Lower lobe of right lung (tissue), 2 donors: ENCODE measurements around the gene CEP20. TPM values are rescaled to one million over a fixed set of nuclear protein-coding genes. Genes with fewer than 3 reads are reported as not detected.

Experiments
- ATAC-seq, 2 donors: fragments of 200-7000 bp; cut with Tn5 transposase; one replicate each; pipeline ENCODE4 v1.9.1; 2020 to 2022; ENCODE audit warnings: mild to moderate bottlenecking in 2 of 2, moderate library complexity in 2 of 2
- DNase-seq: peaks from one replicate; pipeline ENCODE4 v3.0.0-alpha.2; 2020
- H3K27ac ChIP-seq: fragments of 200-600 bp; one replicate; pipeline ENCODE4 v1.8.0; 2022
- H3K27me3 ChIP-seq: fragments of 200-600 bp; one replicate; pipeline ENCODE4 v1.8.0; 2022; ENCODE audit warnings: low read depth
- H3K36me3 ChIP-seq: fragments of 200-600 bp; one replicate; pipeline ENCODE4 v1.8.0; 2022; ENCODE audit warnings: mild to moderate bottlenecking
- H3K4me1 ChIP-seq: fragments of 200-600 bp; one replicate; pipeline ENCODE4 v1.8.0; 2022
- H3K4me3 ChIP-seq: fragments of 200-600 bp; one replicate; pipeline ENCODE4 v1.8.0; 2022; ENCODE audit warnings: mild to moderate bottlenecking
- H3K9me3 ChIP-seq: fragments of 200-600 bp; one replicate; pipeline ENCODE4 v1.8.0; 2022
- intact Hi-C: fragments of 100-400 bp; cut with DNase I; formaldehyde crosslinking; loops from one replicate; pipeline ENCODE4 v1.11.0; 2022
- total RNA-seq: library from RNA; stranded (reverse); fragmentation: NEBNext Ultra II Directional; extraction: Animal tissue kit (Norgen Biotek cat#: 25700); gene quantifications from one replicate; pipeline ENCODE4 v1.2.1, GENCODE V29; 2021
- TF ChIP-seq, protein P1 (sequence below): fragments of 200-600 bp; IDR thresholded peaks from one replicate; pipeline ENCODE4 v1.8.0; 2022; ENCODE audit warnings: antibody characterized with exemption, mild to moderate bottlenecking
- donor health status: DM: no; HTN: yes; CAD: no; lungs with severe emphysema.

CEP20 gene
- total RNA-seq, 1 donor from 2014 or later, result 24.1 TPM

DNA sequence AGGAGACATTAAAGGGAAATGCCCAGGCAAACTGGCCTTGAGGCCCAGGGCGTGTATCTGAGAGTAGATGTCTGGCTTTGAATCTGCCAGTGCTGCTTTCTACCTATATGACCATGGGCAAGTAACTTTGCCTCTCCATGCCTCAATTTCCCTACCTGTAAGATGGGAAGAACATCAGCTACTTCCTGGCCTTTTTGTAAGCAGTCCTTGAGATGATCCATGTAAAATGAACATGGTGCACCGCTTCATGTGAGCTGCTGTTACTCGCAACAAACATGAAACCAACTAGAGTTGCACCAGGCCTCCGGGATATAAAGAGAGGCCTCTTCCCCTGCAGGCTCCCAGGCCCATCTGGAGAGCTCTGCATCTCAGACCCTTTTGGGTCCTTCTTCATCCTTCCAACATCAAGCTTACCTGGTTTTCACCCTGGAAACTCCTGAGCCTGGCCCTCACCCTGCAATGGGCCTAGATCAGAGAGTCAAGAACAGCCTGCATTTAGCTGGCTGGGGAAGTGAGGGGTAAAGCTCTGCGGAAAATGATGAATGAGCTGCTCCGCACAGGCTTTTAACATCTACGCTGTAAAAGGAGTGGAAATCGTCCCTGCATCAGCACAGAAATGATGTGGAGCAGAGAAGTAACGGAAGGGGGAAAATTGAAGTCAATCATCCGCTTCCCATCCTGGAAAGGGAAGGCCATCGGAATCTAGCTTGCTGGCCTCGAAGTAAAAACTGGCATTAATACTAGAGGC, 29.3 kb downstream of the CEP20 start:
- peaks cover 35% of the 10 kb centered on the region for H3K27me3 ChIP-seq
- peaks cover 15% of the 10 kb centered on the region for H3K4me1 ChIP-seq
- no peak overlapping the region for H3K4me3 ChIP-seq
- H3K36me3 ChIP-seq, result no peaks in the 10 kb centered on the region
- intact Hi-C loops, result no loop called here
- H3K9me3 ChIP-seq, result no peaks in the 10 kb centered on the region
- ATAC-seq, result no peak
- DNase-seq, result no peak
- TF ChIP-seq, protein P1, sequence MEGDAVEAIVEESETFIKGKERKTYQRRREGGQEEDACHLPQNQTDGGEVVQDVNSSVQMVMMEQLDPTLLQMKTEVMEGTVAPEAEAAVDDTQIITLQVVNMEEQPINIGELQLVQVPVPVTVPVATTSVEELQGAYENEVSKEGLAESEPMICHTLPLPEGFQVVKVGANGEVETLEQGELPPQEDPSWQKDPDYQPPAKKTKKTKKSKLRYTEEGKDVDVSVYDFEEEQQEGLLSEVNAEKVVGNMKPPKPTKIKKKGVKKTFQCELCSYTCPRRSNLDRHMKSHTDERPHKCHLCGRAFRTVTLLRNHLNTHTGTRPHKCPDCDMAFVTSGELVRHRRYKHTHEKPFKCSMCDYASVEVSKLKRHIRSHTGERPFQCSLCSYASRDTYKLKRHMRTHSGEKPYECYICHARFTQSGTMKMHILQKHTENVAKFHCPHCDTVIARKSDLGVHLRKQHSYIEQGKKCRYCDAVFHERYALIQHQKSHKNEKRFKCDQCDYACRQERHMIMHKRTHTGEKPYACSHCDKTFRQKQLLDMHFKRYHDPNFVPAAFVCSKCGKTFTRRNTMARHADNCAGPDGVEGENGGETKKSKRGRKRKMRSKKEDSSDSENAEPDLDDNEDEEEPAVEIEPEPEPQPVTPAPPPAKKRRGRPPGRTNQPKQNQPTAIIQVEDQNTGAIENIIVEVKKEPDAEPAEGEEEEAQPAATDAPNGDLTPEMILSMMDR, result no peak
- H3K27ac ChIP-seq, result no peak overlapping the region

DNA sequence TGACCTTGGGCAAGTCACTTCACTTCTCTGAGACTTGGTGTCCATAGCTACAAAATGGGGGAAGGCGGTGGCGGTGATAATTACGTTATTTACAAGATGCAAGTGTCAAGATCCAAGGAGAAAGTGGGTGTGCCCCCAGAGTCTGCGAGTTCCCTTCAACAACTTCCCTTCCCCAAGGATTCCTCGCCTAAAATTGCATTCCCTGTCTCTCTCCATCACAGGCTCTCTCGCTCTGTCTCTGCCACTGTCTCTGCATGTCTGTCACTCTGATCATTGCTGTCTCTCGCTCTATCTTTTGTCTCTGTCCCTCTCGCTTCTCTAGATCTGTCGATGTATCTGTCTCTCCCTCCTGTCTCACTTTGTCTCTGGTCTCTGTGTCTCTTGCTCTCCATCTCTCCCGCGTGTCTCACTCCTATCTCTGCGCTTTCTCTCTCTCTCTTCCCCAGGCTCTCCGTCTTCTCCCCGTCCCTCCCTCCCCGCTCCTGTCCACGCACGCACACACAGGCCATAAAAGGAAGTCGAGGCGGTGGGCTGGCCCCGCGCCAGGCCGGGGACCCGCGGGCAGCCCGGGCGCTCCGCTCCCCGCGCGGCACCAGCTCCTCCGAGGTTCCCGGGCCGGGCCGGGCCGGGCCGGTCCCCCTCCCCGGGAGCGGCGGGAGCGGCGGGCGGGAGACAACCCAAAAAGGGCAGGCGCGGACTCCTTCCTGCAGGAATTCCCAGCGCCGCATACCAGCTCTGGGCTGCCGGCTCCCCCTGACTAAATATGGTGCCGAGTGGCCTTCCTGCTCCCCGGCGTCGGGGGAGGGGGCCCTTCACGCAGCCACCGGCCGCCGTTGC, 30.5 kb downstream of the CEP20 start:
- H3K27me3 ChIP-seq, result peaks cover 35% of the 10 kb centered on the region
- TF ChIP-seq, protein P1, result no peak
- no peak overlapping the region for H3K27ac ChIP-seq
- no peaks in the 10 kb centered on the region for H3K9me3 ChIP-seq
- H3K4me1 ChIP-seq, result peaks cover 15% of the 10 kb centered on the region
- ATAC-seq, result peak; percentile 45 to 69
- no peaks in the 10 kb centered on the region for H3K36me3 ChIP-seq
- peak overlapping the region; percentile 49 for H3K4me3 ChIP-seq
- no peak for DNase-seq
- intact Hi-C loops, result no loop called here

DNA sequence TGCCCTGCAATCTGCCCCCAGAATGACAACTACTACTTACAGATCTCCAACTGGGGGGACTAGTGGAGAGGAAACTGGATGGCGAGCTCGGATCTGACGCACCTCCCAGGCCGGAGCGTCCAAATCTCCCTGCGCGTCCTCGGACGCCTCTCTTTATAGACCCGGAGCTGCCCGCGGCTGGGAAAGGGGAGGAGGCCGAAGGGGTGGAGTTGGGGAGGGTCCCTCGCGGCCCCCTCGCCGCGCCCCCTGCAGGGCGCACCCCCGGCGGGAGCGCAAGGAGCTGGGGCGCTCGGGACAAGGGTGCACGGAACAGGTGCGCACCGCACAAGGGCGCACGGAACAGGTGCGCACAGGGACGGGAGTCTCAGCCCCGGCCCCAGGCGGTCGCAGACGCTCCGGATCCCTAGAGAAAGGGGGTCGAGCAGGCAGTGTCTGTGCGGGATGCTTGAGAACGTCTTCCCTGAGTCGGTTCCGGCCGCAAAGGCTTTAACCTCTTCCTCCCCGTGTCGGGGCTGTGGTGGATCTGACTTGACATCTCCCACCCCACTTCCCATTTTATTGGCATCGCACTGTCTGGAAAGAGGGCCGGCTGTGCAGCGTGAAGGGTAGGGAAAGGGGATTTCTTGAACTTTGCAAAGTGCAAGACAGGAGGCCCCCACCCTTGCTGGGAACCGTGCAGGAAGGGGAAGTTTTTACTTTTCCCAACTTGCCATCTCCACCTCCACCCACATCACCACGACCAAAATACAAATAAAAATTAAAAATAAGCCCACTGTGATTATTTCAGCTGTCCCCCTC, 31.3 kb downstream of the CEP20 start, which contains the start of gene MYH11:
TSS of gene MYH11 (minus strand) at position 128 of the 798 bp plus-strand sequence. CDS start 18,776 bp downstream, outside the sequence.
- Histone ChIP-seq H3K4me1 (peaks cover 15% of the 10 kb centered on the region), H3K9me3 (no peaks in the 10 kb centered on the region), H3K36me3 (no peaks in the 10 kb centered on the region), H3K27ac (peak within 1 kb of the TSS; percentile 11), H3K4me3 (peak within 1 kb of the TSS; percentile 49), H3K27me3 (peaks cover 35% of the 10 kb centered on the region)
- intact Hi-C loops, result no loop called here
- ATAC-seq (peak in 1 of 2 donors; percentile 46), DNase-seq (no peak)
- TF ChIP-seq, protein P1, result no peak

DNA sequence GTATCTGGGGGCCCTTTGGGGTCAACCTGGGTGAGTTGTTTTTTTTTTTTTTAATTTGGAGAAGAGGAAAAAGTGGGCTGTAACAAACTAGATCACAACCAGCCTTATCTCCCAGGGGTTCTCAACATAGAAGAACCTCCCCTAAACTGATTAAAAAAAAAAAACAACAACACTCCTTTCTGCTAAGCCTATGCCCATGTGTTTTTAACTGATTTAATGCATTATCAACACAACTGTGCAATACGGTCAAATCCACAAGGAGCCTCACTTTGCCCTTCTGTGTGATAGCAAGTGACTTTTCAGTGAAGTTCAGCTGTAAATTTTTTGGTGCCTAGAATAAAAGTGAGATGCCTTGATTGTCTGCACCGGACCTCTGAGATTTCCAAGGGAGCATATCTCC, 32.2 kb downstream of the CEP20 start:
- intact Hi-C loops, result no loop called here
- TF ChIP-seq, protein P1, result no peak
- Histone ChIP-seq H3K36me3 (no peaks in the 10 kb centered on the region), H3K4me1 (peaks cover 15% of the 10 kb centered on the region), H3K4me3 (peak overlapping the region; percentile 49), H3K27ac (peak overlapping the region; percentile 11), H3K27me3 (peaks cover 35% of the 10 kb centered on the region), H3K9me3 (no peaks in the 10 kb centered on the region)
- DNase-seq (no peak), ATAC-seq (no peak)

DNA sequence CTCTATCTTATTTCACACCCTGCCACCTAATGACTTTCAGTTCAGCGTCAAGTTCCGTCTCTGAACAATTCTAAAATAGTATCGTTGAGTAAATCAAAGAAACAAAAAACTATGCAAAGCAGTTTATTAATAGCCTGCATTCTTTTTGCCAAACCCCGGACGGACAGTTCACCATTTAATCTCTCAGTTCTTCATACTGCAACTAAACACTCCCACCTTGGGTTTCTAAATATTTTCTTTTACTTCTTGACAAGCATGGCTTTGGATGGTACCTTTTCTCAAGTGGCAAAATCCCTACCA, 32.7 kb downstream of the CEP20 start:
- Histone ChIP-seq H3K4me1 (peaks cover 15% of the 10 kb centered on the region), H3K9me3 (no peaks in the 10 kb centered on the region), H3K27me3 (peaks cover 35% of the 10 kb centered on the region), H3K4me3 (peak overlapping the region; percentile 49), H3K36me3 (no peaks in the 10 kb centered on the region), H3K27ac (peak overlapping the region; percentile 11)
- DNase-seq (no peak), ATAC-seq (no peak)
- TF ChIP-seq, protein P1, result no peak
- intact Hi-C loops, result no loop called here
